Activated CD8-positive, alpha-beta T cell treated with anti-CD3 and anti-CD28 coated beads, Interleukin-2, amount 10 ng/mL, durations not matched to agents 7 days and 5 days (primary cell): ENCODE measurements around the gene SLC12A3. TPM values are rescaled to one million over a fixed set of nuclear protein-coding genes. Genes with fewer than 3 reads are reported as not detected.

Experiments used
- ATAC-seq: fragments of 150-1000 bp; cut with Tn5 transposase; one replicate; pipeline ENCODE4 v1.10.0; 2021; ENCODE audit warnings: moderate library complexity
- CTCF ChIA-PET: fragments of 350-600 bp; sonication (Branson Sonifier 250); formaldehyde crosslinking; loops from one replicate; lab custom pipeline; 2021; ENCODE audit warnings: antibody characterized with exemption; lab: Charles Lee
- POLR2A ChIA-PET: fragments of 350-600 bp; sonication (Branson Sonifier 250); formaldehyde crosslinking; loops from one replicate; lab custom pipeline; 2021; ENCODE audit warnings: antibody characterized with exemption; lab: Charles Lee
- DNase-seq: peaks from one replicate; pipeline ENCODE4 v3.0.0-alpha.2; 2020
- H3K27ac Mint-ChIP-seq: one replicate; pipeline ENCODE4 v1.8.0; 2021; ENCODE audit warnings: mild to moderate bottlenecking, mixed read lengths
- H3K27me3 Mint-ChIP-seq: one replicate; pipeline ENCODE4 v1.8.0; 2021; ENCODE audit warnings: low read depth, mixed read lengths
- H3K36me3 Mint-ChIP-seq: one replicate; pipeline ENCODE4 v1.8.0; 2021; ENCODE audit warnings: low read depth, mixed read lengths
- H3K4me1 Mint-ChIP-seq: one replicate; pipeline ENCODE4 v1.8.0; 2021; ENCODE audit warnings: low read depth, mixed read lengths
- H3K4me3 Mint-ChIP-seq: one replicate; pipeline ENCODE4 v1.8.0; 2021; ENCODE audit warnings: mild to moderate bottlenecking, mixed read lengths
- H3K9me3 Mint-ChIP-seq: one replicate; pipeline ENCODE4 v1.8.0; 2022; ENCODE audit warnings: mixed read lengths; ENCODE audit not compliant: insufficient read depth
- total RNA-seq, 2 experiments: library from RNA; stranded (reverse); gene quantifications; one replicate each; pipeline ENCODE4 v1.2.3, GENCODE V29; 2021

The SLC12A3 gene, protein sequence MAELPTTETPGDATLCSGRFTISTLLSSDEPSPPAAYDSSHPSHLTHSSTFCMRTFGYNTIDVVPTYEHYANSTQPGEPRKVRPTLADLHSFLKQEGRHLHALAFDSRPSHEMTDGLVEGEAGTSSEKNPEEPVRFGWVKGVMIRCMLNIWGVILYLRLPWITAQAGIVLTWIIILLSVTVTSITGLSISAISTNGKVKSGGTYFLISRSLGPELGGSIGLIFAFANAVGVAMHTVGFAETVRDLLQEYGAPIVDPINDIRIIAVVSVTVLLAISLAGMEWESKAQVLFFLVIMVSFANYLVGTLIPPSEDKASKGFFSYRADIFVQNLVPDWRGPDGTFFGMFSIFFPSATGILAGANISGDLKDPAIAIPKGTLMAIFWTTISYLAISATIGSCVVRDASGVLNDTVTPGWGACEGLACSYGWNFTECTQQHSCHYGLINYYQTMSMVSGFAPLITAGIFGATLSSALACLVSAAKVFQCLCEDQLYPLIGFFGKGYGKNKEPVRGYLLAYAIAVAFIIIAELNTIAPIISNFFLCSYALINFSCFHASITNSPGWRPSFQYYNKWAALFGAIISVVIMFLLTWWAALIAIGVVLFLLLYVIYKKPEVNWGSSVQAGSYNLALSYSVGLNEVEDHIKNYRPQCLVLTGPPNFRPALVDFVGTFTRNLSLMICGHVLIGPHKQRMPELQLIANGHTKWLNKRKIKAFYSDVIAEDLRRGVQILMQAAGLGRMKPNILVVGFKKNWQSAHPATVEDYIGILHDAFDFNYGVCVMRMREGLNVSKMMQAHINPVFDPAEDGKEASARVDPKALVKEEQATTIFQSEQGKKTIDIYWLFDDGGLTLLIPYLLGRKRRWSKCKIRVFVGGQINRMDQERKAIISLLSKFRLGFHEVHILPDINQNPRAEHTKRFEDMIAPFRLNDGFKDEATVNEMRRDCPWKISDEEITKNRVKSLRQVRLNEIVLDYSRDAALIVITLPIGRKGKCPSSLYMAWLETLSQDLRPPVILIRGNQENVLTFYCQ
- not detected for total RNA-seq

DNA sequence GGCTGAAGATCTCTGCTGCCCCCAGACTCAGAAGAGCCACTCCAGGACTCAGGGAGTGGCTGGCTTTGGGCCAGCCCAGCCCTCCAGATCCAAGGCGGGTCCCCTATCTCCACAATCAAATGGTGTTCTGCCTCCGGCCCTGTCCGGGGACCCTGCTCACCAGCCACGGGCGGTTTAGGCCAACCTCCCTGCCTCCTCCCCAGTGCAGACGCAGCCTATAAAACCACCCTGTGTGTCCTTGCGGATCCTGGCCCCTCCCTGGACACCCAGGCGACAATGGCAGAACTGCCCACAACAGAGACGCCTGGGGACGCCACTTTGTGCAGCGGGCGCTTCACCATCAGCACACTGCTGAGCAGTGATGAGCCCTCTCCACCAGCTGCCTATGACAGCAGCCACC is at the start of gene SLC12A3:
Gene SLC12A3 (plus strand): TSS at position 248 of the 400 bp plus-strand sequence. CDS start 29 bp downstream, at position 277.
- CTCF ChIA-PET: interaction anchor here (3.7 to 9.5 kb wide), 3 partner anchors 14 to 100 kb away, joined by 12 to 96 read pairs (median 57); no protein-coding TSS in a partner anchor
- Mint-ChIP-seq H3K27me3 (no peaks in the 10 kb centered on the region), H3K27ac (no peak within 1 kb of the TSS)

DNA sequence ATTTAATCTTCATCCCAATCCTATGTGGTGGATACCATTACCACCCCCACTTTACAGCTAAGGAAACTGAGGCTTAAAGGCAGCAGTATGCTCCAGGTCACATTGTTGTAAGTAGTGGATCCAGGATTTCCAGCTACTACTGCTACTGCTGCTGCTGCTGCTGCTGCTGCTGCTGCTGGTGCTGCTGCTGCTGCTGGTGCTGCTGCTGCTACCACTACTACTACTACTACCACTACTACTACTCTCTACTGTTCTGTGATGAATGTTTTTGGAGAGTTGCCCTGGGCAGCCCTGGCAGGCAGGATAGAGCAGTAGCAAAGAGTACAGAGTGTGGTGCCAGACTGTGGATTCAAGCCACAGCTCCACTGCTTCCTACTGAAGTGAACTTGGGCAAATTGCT is 49.3 kb upstream of the SLC12A3 start:
- ChIA-PET POLR2A (no interaction called here), CTCF (interaction anchor here (1.1 to 1.9 kb wide), 3 partner anchors 13 to 54 kb away, joined by 3 to 8 read pairs (median 4); no protein-coding TSS in a partner anchor)
- H3K36me3 Mint-ChIP-seq: peaks cover 4% of the 10 kb centered on the region
- no peak overlapping the region for H3K27ac Mint-ChIP-seq
- ATAC-seq: no peak
- peaks cover 4% of the 10 kb centered on the region for H3K4me1 Mint-ChIP-seq
- no peaks in the 10 kb centered on the region for H3K9me3 Mint-ChIP-seq
- DNase-seq: no peak
- no peaks in the 10 kb centered on the region for H3K27me3 Mint-ChIP-seq
- H3K4me3 Mint-ChIP-seq: no peak overlapping the region

More for the DNA sequence above, at the start of gene SLC12A3:
- POLR2A ChIA-PET: no interaction called here
- H3K36me3 Mint-ChIP-seq: no peaks in the 10 kb centered on the region
- ATAC-seq (no peak), DNase-seq (no peak)
- H3K9me3 Mint-ChIP-seq: no peaks in the 10 kb centered on the region
- no peak within 1 kb of the TSS for H3K4me3 Mint-ChIP-seq
- peaks cover 53% of the 10 kb centered on the region for H3K4me1 Mint-ChIP-seq

DNA sequence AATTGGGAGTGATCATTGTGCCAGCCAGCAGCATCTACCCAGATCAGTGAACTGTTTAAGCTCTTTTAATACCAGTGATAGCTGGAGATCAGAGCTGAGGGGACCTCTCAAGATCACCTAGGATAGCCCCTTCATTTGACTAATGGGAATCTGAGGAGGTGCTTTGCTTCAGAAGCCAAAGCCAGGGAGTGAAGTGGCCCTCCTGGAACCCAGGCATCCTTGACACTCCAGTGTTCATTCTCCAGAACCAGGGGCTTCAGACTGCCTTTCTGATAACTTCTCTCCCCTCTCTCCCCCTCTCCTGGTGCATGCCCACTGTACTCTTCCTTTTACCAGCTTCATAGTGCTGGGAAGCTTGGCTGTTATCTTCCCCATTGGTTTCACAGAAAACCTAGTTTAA is 48.0 kb upstream of the SLC12A3 start:
- Mint-ChIP-seq H3K36me3 (peaks cover 11% of the 10 kb centered on the region), H3K9me3 (no peaks in the 10 kb centered on the region), H3K4me3 (no peak overlapping the region), H3K27ac (no peak overlapping the region), H3K4me1 (peaks cover 3% of the 10 kb centered on the region), H3K27me3 (no peaks in the 10 kb centered on the region)
- ChIA-PET POLR2A (no interaction called here), CTCF (interaction anchor here (0.6 to 1.9 kb wide), 5 partner anchors 12 to 52 kb away, joined by 3 to 8 read pairs (median 3); no protein-coding TSS in a partner anchor)
- DNase-seq: no peak
- ATAC-seq: no peak

DNA sequence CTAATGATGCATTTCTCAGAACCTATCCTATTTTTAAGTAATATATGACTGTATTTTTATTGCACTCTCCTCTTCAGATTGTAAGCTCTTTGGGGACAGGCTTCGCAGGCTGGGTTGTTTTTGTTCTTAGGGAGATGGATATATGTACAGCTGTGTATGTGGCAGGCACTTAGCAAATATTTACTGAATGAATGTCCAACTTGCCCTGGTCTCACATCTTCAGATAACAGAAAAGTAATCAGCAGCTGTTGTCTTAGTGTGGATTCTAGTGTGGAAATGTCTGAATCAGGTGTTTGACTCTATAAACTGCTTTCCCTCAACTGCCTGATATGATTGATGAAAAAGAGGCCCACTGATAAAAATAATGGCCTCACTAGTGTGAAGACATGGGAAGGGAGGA is 47.1 kb upstream of the SLC12A3 start:
- no peak overlapping the region for H3K27ac Mint-ChIP-seq
- ChIA-PET CTCF (interaction anchor here (1.0 to 1.9 kb wide), 2 partner anchors 42 to 51 kb away, joined by 3 to 8 read pairs; no protein-coding TSS in a partner anchor), POLR2A (no interaction called here)
- ATAC-seq (no peak), DNase-seq (no peak)
- H3K27me3 Mint-ChIP-seq: no peaks in the 10 kb centered on the region
- no peaks in the 10 kb centered on the region for H3K4me1 Mint-ChIP-seq
- no peak overlapping the region for H3K4me3 Mint-ChIP-seq
- H3K9me3 Mint-ChIP-seq: no peaks in the 10 kb centered on the region
- H3K36me3 Mint-ChIP-seq: peaks cover 11% of the 10 kb centered on the region

DNA sequence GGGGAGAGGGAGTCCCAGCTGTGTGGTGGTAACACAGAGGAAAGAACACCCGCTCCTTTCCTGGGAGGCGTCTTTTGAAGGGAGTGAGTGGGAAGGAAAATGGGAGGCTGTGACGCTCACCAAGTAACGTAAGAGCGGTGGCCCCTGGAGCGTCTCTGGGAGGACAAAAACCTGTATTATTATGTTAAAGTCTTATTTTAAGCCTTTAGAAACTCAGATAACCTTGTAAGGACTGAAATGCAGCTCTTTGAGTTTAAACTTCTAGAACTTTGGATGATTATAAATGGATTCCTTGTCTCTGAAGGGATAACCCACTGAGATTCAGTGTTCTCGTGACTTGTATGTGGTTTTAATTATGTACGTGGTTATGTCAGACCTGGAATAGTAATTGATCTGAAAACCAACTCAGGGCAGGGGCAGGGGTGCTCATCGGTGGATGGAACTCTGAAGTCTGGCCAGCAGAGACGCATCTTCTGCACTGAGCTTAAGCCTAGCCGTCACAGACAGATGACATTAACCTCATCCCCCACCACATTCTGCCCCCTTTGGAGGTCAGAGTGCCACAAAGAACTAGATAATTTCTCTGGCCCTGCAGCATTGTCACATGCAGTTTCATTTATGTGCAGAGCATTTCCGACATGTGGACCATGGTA is 41.8 kb upstream of the SLC12A3 start:
- H3K27me3 Mint-ChIP-seq: no peaks in the 10 kb centered on the region
- no peaks in the 10 kb centered on the region for H3K4me1 Mint-ChIP-seq
- CTCF ChIA-PET: no interaction called here
- H3K9me3 Mint-ChIP-seq: no peaks in the 10 kb centered on the region
- peaks cover 23% of the 10 kb centered on the region for H3K36me3 Mint-ChIP-seq
- ATAC-seq: no peak
- DNase-seq: no peak
- POLR2A ChIA-PET: no interaction called here
- no peak overlapping the region for H3K4me3 Mint-ChIP-seq
- no peak overlapping the region for H3K27ac Mint-ChIP-seq

DNA sequence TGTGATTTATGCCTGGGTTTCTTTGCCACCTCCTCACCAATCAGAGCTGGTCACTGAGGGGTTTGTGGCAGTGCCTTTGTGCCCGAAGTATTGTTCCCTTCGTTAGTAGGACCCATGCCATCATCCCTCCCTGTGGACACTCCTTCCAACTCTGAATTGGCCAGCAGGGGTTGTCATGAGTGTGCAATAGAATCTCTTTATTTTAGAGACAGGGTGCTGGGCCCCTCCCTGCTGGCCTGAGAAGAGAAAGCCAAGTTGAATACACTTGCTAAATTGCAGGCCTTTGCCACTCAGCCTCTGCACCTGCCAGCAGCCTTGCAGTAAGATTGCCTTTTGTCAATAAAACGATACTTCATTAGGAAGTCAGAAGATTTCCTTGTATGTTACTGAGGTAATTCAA is 40.7 kb upstream of the SLC12A3 start:
- ChIA-PET POLR2A (no interaction called here), CTCF (interaction anchor here (2.6 kb wide), 1 partner anchor 32 kb away, joined by 6 read pairs; no protein-coding TSS in a partner anchor)
- Mint-ChIP-seq H3K4me1 (no peaks in the 10 kb centered on the region), H3K27ac (no peak overlapping the region), H3K9me3 (no peaks in the 10 kb centered on the region), H3K36me3 (peaks cover 23% of the 10 kb centered on the region), H3K27me3 (no peaks in the 10 kb centered on the region), H3K4me3 (no peak overlapping the region)
- DNase-seq: no peak
- ATAC-seq: no peak

DNA sequence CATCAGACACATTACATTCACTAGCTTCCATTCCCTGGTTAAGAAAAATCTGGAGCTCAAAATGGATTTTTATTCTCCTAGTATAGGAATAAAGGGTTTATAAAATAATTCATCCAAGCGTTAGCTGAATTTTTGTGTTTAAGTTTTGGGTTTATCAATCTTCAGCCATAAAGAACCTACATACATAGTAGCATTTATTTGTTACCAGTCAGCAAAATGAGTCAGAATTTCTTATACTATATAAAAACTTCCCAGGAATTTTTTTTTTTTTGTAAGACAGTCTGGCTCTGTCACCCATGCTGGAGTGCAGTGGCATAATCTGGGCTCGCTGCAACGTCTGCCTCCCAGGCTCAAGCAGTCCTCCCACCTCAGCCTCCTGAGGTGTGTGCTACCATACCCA is 40.2 kb upstream of the SLC12A3 start:
- ChIA-PET POLR2A (no interaction called here), CTCF (interaction anchor here (2.6 kb wide), 1 partner anchor 32 kb away, joined by 6 read pairs; no protein-coding TSS in a partner anchor)
- H3K9me3 Mint-ChIP-seq: no peaks in the 10 kb centered on the region
- no peak for ATAC-seq
- no peak overlapping the region for H3K4me3 Mint-ChIP-seq
- peaks cover 22% of the 10 kb centered on the region for H3K36me3 Mint-ChIP-seq
- H3K27me3 Mint-ChIP-seq: no peaks in the 10 kb centered on the region
- no peak for DNase-seq
- no peaks in the 10 kb centered on the region for H3K4me1 Mint-ChIP-seq
- H3K27ac Mint-ChIP-seq: no peak overlapping the region

DNA sequence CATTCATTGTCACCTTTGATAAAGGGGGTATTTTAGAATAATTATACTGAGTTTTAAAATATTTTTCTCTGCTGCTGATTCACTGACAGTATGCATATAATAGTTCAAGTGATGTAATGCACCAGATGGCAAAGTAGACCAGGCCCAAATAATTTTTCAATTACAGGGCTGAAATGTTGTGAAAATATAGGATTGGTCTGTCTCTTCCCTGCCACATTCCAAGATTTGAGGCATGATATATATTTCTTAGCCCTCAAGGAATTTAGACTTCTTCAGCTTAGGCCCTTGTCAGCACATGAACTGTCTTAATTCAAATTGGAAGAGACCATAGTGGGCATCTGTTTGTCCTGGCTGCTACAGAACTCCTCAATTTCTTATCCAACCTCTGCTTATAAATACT is 39.2 kb upstream of the SLC12A3 start:
- Mint-ChIP-seq H3K4me3 (no peak overlapping the region), H3K27me3 (no peaks in the 10 kb centered on the region), H3K27ac (no peak overlapping the region), H3K36me3 (peaks cover 25% of the 10 kb centered on the region), H3K9me3 (no peaks in the 10 kb centered on the region), H3K4me1 (no peaks in the 10 kb centered on the region)
- ChIA-PET CTCF (interaction anchor here (2.6 kb wide), 1 partner anchor 33 kb away, joined by 6 read pairs; no protein-coding TSS in a partner anchor), POLR2A (no interaction called here)
- ATAC-seq: no peak
- no peak for DNase-seq

DNA sequence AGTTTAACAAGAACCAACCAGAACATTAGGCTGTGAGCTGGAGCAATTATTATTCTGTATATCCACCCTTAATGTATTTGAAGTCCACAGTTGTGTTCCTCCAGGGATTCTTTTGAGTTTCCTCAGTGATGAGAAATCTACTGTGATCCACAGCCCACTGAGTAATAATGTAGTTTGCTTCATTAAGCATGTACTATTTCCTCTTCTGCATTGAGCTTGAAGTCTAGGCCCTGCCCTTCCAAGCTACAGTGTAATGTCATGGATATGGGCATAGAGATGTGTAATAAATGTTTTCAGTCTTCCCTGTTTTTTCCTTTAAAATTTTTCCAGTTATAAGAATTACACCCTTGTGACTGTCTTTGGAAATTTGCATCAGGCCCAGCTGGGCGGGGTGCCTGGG is 36.4 kb upstream of the SLC12A3 start:
- Mint-ChIP-seq H3K36me3 (peaks cover 35% of the 10 kb centered on the region), H3K27ac (no peak overlapping the region), H3K27me3 (no peaks in the 10 kb centered on the region), H3K4me1 (peaks cover 6% of the 10 kb centered on the region), H3K9me3 (no peaks in the 10 kb centered on the region), H3K4me3 (no peak overlapping the region)
- ChIA-PET CTCF (interaction anchor here (0.8 to 3.3 kb wide), 6 partner anchors 11 to 135 kb away, joined by 3 to 9 read pairs (median 3); no protein-coding TSS in a partner anchor), POLR2A (no interaction called here)
- DNase-seq (no peak), ATAC-seq (no peak)

DNA sequence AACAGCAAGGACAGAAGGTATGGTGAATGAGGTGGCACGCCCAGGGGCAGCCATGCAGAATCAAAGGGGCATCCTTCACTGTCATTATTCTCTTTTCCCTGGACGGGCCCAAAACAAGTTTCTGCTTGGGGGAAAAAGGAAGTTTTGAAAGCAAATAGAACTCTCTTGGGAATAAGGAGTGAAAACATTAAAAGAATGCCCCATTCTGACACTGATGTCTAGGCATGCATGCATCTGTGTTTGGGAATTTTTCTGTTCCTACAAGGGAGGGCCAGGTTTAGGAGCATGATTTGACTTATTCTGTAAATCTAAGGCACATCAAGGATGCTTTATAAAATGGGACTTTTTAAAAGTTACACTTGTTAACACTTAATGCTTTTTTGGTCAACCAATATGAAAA is 34.3 kb upstream of the SLC12A3 start:
- no peak for DNase-seq
- CTCF ChIA-PET: interaction anchor here (0.8 to 3.3 kb wide), 3 partner anchors 16 to 37 kb away, joined by 3 to 9 read pairs (median 4); no protein-coding TSS in a partner anchor
- peaks cover 36% of the 10 kb centered on the region for H3K36me3 Mint-ChIP-seq
- no peak overlapping the region for H3K27ac Mint-ChIP-seq
- no peak overlapping the region for H3K4me3 Mint-ChIP-seq
- H3K4me1 Mint-ChIP-seq: peaks cover 6% of the 10 kb centered on the region
- no peaks in the 10 kb centered on the region for H3K9me3 Mint-ChIP-seq
- no peak for ATAC-seq
- POLR2A ChIA-PET: interaction anchor here (1.0 kb wide), 1 partner anchor 101 kb away, joined by 3 read pairs; no protein-coding TSS in a partner anchor
- no peaks in the 10 kb centered on the region for H3K27me3 Mint-ChIP-seq

DNA sequence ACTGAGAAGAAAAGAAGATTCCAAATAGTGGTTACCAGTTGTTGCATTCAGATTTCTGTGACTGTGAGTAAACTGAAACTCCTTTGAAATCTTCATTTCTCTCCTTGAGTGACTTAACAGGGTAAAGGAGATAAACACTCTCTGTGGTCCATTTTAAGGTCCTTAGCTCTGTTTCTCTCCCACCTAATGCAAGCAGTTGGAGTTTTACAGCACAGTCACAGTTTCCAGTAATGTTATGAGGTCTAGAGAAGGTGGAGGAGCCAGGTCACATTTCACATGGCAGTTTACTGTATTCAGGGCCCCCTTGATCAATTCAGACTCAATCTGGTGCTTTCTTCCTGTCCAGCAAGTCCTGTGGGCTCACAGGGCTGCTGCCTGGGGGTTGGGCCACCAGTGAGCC is 32.2 kb upstream of the SLC12A3 start:
- POLR2A ChIA-PET: interaction anchor here (0.7 kb wide), 1 partner anchor 10 kb away, joined by 3 read pairs; no protein-coding TSS in a partner anchor
- no peaks in the 10 kb centered on the region for H3K27me3 Mint-ChIP-seq
- DNase-seq (no peak), ATAC-seq (no peak)
- CTCF ChIA-PET: interaction anchor here (1.0 to 1.3 kb wide), 3 partner anchors 19 to 53 kb away, joined by 3 to 4 read pairs (median 3); no protein-coding TSS in a partner anchor
- peaks cover 46% of the 10 kb centered on the region for H3K36me3 Mint-ChIP-seq
- H3K4me1 Mint-ChIP-seq: peaks cover 11% of the 10 kb centered on the region
- H3K4me3 Mint-ChIP-seq: no peak overlapping the region
- H3K9me3 Mint-ChIP-seq: no peaks in the 10 kb centered on the region
- H3K27ac Mint-ChIP-seq: no peak overlapping the region
